Measurements from ENCODE around the gene VEZF1.

VEZF1 gene

DNA sequence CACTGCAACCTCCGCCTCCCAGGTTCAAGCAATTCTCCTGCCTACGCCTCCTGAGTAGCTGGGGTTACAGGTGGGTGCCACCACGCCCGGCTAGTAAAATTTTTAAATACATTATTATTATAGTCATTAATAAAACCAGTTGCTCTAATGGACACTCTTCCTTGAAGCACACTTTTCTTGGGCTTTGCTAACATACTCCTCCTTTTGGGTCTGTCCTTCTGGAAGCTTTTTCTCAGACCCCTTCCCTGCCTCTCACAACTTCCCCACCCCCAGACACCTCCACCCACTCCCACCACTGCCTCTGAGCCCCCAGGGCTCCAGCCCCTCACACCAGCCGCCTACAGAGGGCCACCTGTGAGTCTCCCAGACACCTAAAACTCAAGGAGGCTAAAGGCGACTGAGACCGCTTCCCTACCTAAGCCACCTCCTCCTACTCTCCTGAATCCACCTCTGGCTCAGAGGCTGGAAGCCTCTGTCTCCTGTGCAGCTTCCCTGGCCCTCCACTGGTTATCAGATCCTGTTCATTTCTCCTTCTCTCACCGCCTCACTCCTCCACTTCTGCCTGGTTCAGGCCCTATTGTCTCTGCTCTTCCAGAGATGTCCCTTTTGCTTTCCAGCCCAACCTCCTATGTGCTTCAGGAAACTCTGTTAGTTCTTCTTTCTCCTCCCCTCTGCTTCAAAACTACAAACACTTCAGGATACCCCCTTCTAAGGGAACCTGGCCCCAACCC, 30.8 kb downstream of the VEZF1 start:
- TF ChIP-seq, protein P1, sequence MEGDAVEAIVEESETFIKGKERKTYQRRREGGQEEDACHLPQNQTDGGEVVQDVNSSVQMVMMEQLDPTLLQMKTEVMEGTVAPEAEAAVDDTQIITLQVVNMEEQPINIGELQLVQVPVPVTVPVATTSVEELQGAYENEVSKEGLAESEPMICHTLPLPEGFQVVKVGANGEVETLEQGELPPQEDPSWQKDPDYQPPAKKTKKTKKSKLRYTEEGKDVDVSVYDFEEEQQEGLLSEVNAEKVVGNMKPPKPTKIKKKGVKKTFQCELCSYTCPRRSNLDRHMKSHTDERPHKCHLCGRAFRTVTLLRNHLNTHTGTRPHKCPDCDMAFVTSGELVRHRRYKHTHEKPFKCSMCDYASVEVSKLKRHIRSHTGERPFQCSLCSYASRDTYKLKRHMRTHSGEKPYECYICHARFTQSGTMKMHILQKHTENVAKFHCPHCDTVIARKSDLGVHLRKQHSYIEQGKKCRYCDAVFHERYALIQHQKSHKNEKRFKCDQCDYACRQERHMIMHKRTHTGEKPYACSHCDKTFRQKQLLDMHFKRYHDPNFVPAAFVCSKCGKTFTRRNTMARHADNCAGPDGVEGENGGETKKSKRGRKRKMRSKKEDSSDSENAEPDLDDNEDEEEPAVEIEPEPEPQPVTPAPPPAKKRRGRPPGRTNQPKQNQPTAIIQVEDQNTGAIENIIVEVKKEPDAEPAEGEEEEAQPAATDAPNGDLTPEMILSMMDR (IDR thresholded peaks at IDR 0.05; ENCODE audit: low read depth, low read length) = no peak
- H3K27ac ChIP-seq = no peak overlapping the region
- H3K27me3 ChIP-seq (ENCODE audit: insufficient read depth, low read depth, severe bottlenecking) = no peaks in the 10 kb centered on the region
- no peaks in the 10 kb centered on the region for H3K36me3 ChIP-seq
- no peaks in the 10 kb centered on the region for H3K9me3 ChIP-seq (ENCODE audit: severe bottlenecking)
- no peak overlapping the region for H3K4me3 ChIP-seq (ENCODE audit: low read depth, low read length)
- peak; percentile 6 for DNase-seq

DNA sequence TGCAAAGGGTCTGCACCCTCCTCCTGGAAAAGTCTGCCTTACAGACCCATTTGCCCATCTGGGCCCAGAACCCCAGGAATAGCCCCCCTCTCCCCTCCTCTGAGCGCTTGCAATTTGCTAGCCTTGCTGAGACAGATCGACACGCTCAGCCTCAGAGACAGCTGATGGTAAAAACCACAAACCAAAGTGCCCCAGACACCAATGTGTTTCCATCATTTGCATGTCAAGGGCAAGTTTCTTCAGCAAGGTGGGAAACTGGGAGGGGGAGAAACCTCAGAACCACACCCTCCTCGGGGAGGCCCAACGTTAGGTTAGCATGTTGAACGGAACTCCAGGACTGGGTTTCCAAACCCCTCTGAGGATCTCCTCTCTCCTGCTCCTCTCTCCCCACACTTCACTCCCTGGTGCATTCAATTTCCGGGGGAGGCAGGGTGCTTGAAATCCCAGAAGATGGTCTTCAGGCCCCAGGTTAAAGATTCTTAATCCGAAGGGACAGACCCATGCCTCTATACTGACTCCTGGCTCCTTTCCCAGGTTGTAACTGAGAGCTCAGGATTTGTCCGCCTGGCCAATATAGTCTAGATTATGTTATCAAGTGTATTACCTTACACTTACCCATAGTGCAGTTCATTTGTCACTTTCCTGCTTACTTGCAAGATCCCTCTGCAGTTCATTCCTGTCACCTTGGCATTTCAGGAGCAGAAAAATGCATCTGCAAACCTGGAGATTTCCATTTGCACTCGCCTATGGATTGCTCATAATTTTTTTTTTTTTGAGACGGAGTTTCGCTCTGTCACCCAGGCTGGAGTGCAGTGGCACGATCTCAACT, 31.5 kb downstream of the VEZF1 start:
- H3K4me3 ChIP-seq (ENCODE audit: low read depth, low read length) = peak overlapping the region; percentile 58
- peak; percentile 63 for DNase-seq

DNA sequence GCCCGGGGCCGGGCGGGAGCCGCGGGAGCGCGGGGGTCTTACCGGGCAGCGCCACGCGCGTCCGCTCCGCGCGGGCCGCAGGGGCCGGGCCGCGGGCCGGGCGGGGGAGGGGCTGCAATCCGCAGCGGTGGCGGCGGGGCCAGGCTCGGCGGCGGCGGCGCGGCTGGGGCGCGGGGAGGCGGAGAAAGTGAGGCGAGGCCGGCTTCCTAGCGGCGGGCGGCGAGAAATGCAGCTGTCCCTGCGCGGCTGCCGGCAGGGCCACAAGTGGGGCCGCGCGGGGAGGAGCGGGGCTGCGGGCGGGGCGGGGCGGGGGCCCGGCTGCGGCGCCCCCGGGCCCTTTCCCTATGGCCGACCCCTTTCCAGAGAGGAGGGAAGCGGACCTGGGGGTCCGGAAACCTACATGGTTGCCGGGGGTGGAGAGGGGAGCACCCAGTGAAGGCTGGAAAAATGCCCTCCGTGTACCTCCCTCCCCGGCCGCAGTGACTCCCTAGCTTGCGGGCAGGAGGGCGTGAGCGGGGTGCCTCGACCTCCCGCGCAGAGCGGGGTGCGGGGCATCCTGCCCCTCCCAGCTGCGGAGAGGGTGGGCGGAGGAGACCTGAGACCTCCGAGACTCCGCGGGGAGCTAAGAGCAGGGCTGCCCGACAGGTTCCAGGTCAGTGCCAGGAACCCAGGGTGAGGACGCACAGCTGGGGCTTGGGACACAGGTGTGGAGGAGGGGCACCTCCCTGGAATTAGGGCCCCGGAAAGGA, 32.7 kb downstream of the VEZF1 start, which contains the start of gene CUEDC1:
Gene CUEDC1 (minus strand): TSS at position 230 of the 749 bp plus-strand sequence. CDS start 69,848 bp downstream, outside the sequence.
- Histone ChIP-seq H3K36me3 (no peaks in the 10 kb centered on the region), H3K27ac (peak within 1 kb of the TSS; percentile 80), H3K9me3 (ENCODE audit: severe bottlenecking) (no peaks in the 10 kb centered on the region), H3K4me3 (ENCODE audit: low read depth, low read length) (peak within 1 kb of the TSS; percentile 65), H3K27me3 (ENCODE audit: insufficient read depth, low read depth, severe bottlenecking) (no peaks in the 10 kb centered on the region)
- TF ChIP-seq, protein P1 (IDR thresholded peaks at IDR 0.05; ENCODE audit: low read depth, low read length) = peak; percentile 60
- DNase-seq = peak; percentile 84

More for the DNA sequence above, 31.5 kb downstream of the VEZF1 start:
- TF ChIP-seq, protein P1 (IDR thresholded peaks at IDR 0.05; ENCODE audit: low read depth, low read length) = no peak
- Histone ChIP-seq H3K27ac (no peak overlapping the region), H3K36me3 (no peaks in the 10 kb centered on the region), H3K27me3 (ENCODE audit: insufficient read depth, low read depth, severe bottlenecking) (no peaks in the 10 kb centered on the region), H3K9me3 (ENCODE audit: severe bottlenecking) (no peaks in the 10 kb centered on the region)

DNA sequence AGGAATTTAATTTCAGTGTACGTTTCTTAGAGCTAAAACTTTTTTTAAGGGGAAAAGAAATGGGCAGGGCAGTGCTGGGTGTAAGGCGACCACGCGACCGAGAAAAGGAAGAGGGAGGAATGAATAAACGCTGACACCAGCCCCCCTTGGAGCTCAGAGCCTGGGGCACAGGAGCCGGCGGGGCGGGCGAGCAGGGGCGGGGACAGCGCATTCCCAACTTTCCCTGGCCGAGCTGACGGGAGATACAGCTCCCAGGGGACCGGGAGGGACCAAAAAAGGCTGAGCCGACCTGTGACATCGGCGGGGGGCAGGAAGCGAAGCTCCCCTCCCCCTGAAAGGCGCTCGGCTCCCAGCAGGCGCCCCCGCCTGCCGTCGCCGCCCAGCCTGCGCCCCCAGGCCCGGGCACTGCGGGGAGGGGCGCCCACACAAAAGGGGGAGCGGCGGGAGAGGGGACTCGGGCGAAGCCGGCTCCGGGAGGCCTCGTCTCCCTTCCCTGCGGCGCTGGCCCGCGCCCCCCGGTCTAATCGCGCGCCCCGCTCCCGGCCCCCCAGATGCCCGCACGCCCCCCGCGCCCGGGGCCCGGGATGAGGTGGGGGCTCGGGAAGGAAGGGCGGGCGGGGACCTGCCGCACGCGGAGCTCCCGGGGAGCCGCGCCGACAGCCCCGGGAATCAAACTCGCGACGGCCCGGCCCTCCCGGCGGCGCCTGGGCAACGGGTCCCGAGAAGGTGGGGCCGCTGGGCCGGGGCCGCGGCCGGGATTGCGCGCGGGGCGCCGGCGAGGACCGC, 33.5 kb downstream of the VEZF1 start:
- peak; percentile 73 for DNase-seq
- Histone ChIP-seq H3K36me3 (no peaks in the 10 kb centered on the region), H3K27ac (peak overlapping the region; percentile 80), H3K27me3 (ENCODE audit: insufficient read depth, low read depth, severe bottlenecking) (no peaks in the 10 kb centered on the region), H3K9me3 (ENCODE audit: severe bottlenecking) (no peaks in the 10 kb centered on the region), H3K4me3 (ENCODE audit: low read depth, low read length) (peak overlapping the region; percentile 65)
- TF ChIP-seq, protein P1 (IDR thresholded peaks at IDR 0.05; ENCODE audit: low read depth, low read length) = no peak
